SK-N-MC (cell line): ENCODE results near the gene JAK1.

Experiments
- EZH2 ChIP-seq: fragments of 200-600 bp; sonication (generic); IDR thresholded peaks from one replicate; pipeline ENCODE4 v1.6.1; 2017; ENCODE audit warnings: antibody characterized with exemption
- FOXP2 ChIP-seq: optimal IDR thresholded peaks from 2 replicates; pipeline ENCODE3; 2011; ENCODE audit warnings: mild to moderate bottlenecking, moderate library complexity; ENCODE audit not compliant: insufficient read depth; ENCODE audit errors: extremely low read length, control extremely low read depth
- POLR2AphosphoS5 ChIP-seq: IDR thresholded peaks from 2 replicates; pipeline ENCODE4 v1.6.1; 2012; ENCODE audit warnings: mild to moderate bottlenecking, low read depth, low read length, borderline replicate concordance

GRCh38 chr1:65009724-65010420 lies 43.5 kb upstream of the JAK1 start:
- no peak for TF ChIP-seq POLR2AphosphoS5
- TF ChIP-seq EZH2: no peak
- TF ChIP-seq FOXP2: no peak
